ENCODE results near the gene B4GALT2. TPM values are rescaled to one million over a fixed set of nuclear protein-coding genes. Genes with fewer than 3 reads are reported as not detected.

The B4GALT2 gene
- total RNA-seq, 2 donors from 2014 or later = 18.5 to 34.4 TPM

GRCh38 chr1:44037154-44037553 is 58.1 kb downstream of the B4GALT2 start:
- Mint-ChIP-seq H3K36me3 (ENCODE audit: low read depth) (no peaks in the 10 kb centered on the region), H3K27ac (no peak overlapping the region), H3K4me3 (no peak overlapping the region), H3K9me3 (no peaks in the 10 kb centered on the region), H3K4me1 (peaks cover 4% of the 10 kb centered on the region), H3K27me3 (no peaks in the 10 kb centered on the region)
- peak; percentile 30 for ATAC-seq (replicated peaks)

DNA sequence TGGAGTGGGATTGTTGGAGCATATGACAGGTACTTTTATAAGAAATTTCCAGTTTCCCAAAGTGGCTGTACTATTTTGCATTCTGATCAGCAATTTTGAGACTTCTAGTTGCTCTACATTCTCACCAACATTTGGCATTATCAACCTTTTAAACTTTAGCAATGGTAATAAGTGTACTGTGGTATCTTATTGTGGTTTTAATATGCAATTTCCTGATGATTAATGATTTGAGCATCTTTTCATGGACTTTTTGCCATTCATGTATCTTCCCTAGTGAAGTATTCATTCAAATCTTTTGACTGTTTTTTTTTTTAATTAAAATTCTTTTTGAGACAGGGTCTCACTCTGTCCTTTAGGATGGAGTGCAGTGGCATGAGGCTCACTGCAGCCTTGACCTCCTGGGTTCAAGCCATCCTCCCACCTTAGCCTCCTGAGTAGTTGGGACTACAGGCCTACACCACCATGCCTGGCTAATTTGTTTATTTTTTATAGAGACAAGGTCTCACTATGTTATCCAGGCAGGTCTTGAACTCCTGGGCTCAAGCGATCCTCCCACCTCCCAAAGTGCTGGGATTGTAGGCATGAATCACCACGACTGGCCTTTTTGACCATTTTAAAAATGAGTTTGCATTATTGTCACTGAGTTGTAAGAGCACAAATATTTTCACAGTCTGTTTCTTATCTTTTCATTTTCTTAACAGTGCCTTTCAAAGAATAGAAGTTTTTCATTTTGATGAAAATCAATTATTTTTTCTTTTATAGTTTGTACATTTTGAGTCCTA is 60.1 kb downstream of the B4GALT2 start:
- Mint-ChIP-seq H3K36me3 (ENCODE audit: low read depth) (no peaks in the 10 kb centered on the region), H3K4me3 (no peak overlapping the region), H3K9me3 (no peaks in the 10 kb centered on the region), H3K4me1 (no peaks in the 10 kb centered on the region), H3K27me3 (peaks cover 3% of the 10 kb centered on the region), H3K27ac (no peak overlapping the region)
- ATAC-seq (replicated peaks) = no peak

DNA sequence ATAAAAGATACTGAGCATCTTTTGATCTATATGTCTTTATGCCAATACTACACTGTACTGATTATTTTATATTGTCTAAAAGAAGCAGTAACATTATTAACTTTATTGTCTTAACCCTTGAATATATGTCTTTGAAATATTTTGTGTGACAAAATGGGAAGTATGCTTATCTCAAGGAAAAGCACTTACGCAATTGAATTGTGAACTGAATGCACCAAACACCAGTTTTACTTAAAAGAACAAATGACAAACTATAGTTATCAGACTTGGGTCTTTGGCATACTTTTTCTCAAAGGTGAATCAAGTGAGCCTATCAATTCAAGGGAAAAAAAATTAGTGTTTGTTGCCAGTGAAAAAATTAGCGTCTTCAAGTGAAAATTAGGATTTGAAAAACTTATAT is 61.4 kb downstream of the B4GALT2 start:
- no peak overlapping the region for H3K27ac Mint-ChIP-seq
- no peaks in the 10 kb centered on the region for H3K9me3 Mint-ChIP-seq
- H3K4me3 Mint-ChIP-seq = no peak overlapping the region
- no peak for ATAC-seq (replicated peaks)
- no peaks in the 10 kb centered on the region for H3K4me1 Mint-ChIP-seq
- no peaks in the 10 kb centered on the region for H3K36me3 Mint-ChIP-seq (ENCODE audit: low read depth)
- H3K27me3 Mint-ChIP-seq = peaks cover 3% of the 10 kb centered on the region

Other genes starting within 250 kb of the B4GALT2 start
- under 1 TPM in 1 of 2 donors, not detected in 1; 0.32 TPM for gene ARTN, start 45.4 kb upstream of the B4GALT2 start, total RNA-seq
- gene IPO13, start 32.3 kb upstream of the B4GALT2 start, total RNA-seq = 10 to 100 TPM in 1 of 2 donors, 1 to 10 TPM in 1; 9.4 to 26.5 TPM
- 10 to 100 TPM; 24.7 to 59.4 TPM for gene DPH2, start 9.2 kb upstream of the B4GALT2 start, total RNA-seq
- gene ATP6V0B, start 4.2 kb upstream of the B4GALT2 start, total RNA-seq = 100 to 1,000 TPM in 1 of 2 donors, 10 to 100 TPM in 1; 80.1 to 183 TPM
- gene CCDC24, start 12.4 kb downstream of the B4GALT2 start, total RNA-seq = 1 to 10 TPM in 1 of 2 donors, under 1 TPM in 1; 0.95 to 2.6 TPM
- gene SLC6A9, start 52.3 kb downstream of the B4GALT2 start, total RNA-seq = 1 to 10 TPM in 1 of 2 donors, under 1 TPM in 1; 0.87 to 2.8 TPM
- not detected for gene KLF17, start 139.6 kb downstream of the B4GALT2 start, total RNA-seq
- not detected for gene KLF18, start 162.4 kb downstream of the B4GALT2 start, total RNA-seq
- gene DMAP1, start 234.3 kb downstream of the B4GALT2 start, total RNA-seq = 10 to 100 TPM; 41.1 to 41.4 TPM

Measured in activated T-helper 17 cell treated with anti-CD3 and anti-CD28 coated beads, Interleukin-2, amount 50 U/mL, for 72 hours (primary cell).